HFF-Myc (cell line): ENCODE data around the gene IRS1.

Source experiments
- DNase-seq: peaks from one replicate; pipeline ENCODE4 v3.0.0-alpha.2; 2011; ENCODE audit warnings: low read depth; ENCODE audit errors: extremely low read depth
- H3K4me3 ChIP-seq: replicated peaks from 2 replicates; pipeline ENCODE4 v1.5.1; 2011; ENCODE audit warnings: low read depth, mild to moderate bottlenecking, control low read depth, low read length
- CTCF ChIP-seq: IDR thresholded peaks from 2 replicates; pipeline ENCODE4 v1.5.1; 2012; ENCODE audit warnings: mild to moderate bottlenecking, low read depth, low read length, control low read depth; ENCODE audit errors: missing control alignments

Gene IRS1

GRCh38 chr2:226794751-226795171, 4.9 kb downstream of the IRS1 start:
- no peak for TF ChIP-seq CTCF
- DNase-seq: no peak
- H3K4me3 ChIP-seq: peak overlapping the region; percentile 77

- H3K4me3 ChIP-seq: peak overlapping the region; percentile 77
- DNase-seq: no peak
- TF ChIP-seq CTCF: no peak
Observed at GRCh38 chr2:226794196-226794661, 5.4 kb downstream of the IRS1 start.

GRCh38 chr2:226793646-226794045, 6.0 kb downstream of the IRS1 start:
- no peak for DNase-seq
- no peak for TF ChIP-seq CTCF
- H3K4me3 ChIP-seq: peak overlapping the region; percentile 77

GRCh38 chr2:226792155-226792881, 7.3 kb downstream of the IRS1 start:
- no peak for DNase-seq
- TF ChIP-seq CTCF: no peak
- H3K4me3 ChIP-seq: peak overlapping the region; percentile 77

GRCh38 chr2:226791487-226792081, 8.0 kb downstream of the IRS1 start:
- peak overlapping the region; percentile 77 for H3K4me3 ChIP-seq
- TF ChIP-seq CTCF: peak; percentile 13
- DNase-seq: no peak

GRCh38 chr2:226791056-226791486, 8.5 kb downstream of the IRS1 start:
- TF ChIP-seq CTCF: no peak
- DNase-seq: no peak
- peak overlapping the region; percentile 77 for H3K4me3 ChIP-seq
